PC-9 (cell line): ENCODE data around the gene ASIC4.

ENCODE experiments used
- CTCF ChIP-seq: fragments of 200-600 bp; sonication (generic); conservative IDR thresholded peaks from 2 replicates; pipeline ENCODE4 v1.6.1; 2017; ENCODE audit warnings: mixed run types, antibody characterized with exemption, mild to moderate bottlenecking, moderate library complexity
- EZH2 ChIP-seq: fragments of 200-600 bp; sonication (generic); IDR thresholded peaks from 2 replicates; pipeline ENCODE4 v1.8.0; 2017; ENCODE audit warnings: antibody characterized with exemption, low read depth

DNA sequence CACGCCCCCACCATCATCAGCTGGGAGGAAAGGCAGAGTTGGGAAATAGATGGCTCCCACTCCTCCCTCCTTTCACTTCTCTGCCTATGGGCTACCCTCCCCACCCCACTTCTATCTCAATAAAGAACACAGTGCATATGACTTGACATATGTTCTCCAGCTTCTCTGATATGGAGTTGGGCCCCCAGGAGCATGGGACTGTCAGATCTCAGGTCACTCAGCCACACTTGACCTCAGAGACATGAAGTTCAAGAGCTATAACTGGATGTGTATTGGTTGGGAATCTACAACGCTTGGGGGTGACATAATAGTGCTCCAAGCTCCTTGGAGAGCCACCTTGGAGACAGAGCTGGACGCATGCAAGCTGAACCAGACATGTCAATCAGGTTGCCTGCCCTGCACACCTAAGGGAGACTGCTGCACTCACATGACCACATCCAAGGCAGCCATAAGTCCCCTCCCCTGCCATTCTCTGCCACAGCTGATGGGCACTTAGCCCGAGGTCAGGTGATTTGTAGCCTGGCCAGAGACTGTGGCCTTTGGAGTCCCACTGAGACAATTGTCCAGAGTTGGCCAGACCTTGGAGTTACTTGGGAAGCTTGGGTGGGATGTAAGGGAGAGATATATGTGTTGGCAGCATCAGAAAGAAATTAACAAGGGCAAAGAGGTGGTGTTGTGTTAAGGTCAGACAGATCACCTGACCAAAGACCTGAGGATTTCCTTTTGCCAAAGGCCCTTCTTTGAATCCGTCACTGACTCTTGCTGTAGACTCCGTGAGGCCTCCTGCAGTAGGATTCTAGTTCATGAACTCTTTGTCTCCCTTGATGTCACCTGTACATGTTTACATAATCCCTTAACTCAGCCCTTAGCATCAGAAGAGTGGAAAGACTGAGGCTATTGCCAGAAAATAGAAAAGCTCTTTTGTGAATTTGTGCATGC lies 61.6 kb downstream of the ASIC4 start:
- TF ChIP-seq CTCF (no peak), EZH2 (no peak)
